CD4-positive, alpha-beta T cell treated with Interleukin-15 for 4 hours (primary cell): ENCODE measurements around the gene LIPC.

Experiments
- DNase-seq: peaks from one replicate; pipeline ENCODE4 v3.0.0-alpha.2; 2020; ENCODE audit warnings: low spot score

The LIPC gene

GRCh38 chr15:58458076-58458475, 26.3 kb downstream of the LIPC start:
- no peak for DNase-seq

GRCh38 chr15:58459045-58459444, 27.3 kb downstream of the LIPC start:
- no peak for DNase-seq

- no peak for DNase-seq
Measured at GRCh38 chr15:58459560-58459959, 27.8 kb downstream of the LIPC start.

- no peak for DNase-seq
Measured at GRCh38 chr15:58460116-58460790, 28.5 kb downstream of the LIPC start.

GRCh38 chr15:58460872-58461271, 29.1 kb downstream of the LIPC start:
- DNase-seq = no peak

GRCh38 chr15:58462547-58462946, 30.8 kb downstream of the LIPC start:
- no peak for DNase-seq

- no peak for DNase-seq
Measured at GRCh38 chr15:58462973-58463663, 31.3 kb downstream of the LIPC start.

GRCh38 chr15:58463815-58464650, 32.2 kb downstream of the LIPC start:
- no peak for DNase-seq

- no peak for DNase-seq
Measured at GRCh38 chr15:58465070-58465469, 33.3 kb downstream of the LIPC start.

GRCh38 chr15:58465866-58466517, 34.2 kb downstream of the LIPC start:
- DNase-seq = no peak

GRCh38 chr15:58466566-58466965, 34.8 kb downstream of the LIPC start:
- no peak for DNase-seq

GRCh38 chr15:58467121-58467721, 35.4 kb downstream of the LIPC start:
- DNase-seq = no peak

- DNase-seq = no peak
Measured at GRCh38 chr15:58467722-58468423, 36.1 kb downstream of the LIPC start.

GRCh38 chr15:58469432-58470353, 37.9 kb downstream of the LIPC start:
- DNase-seq = no peak

- DNase-seq = no peak
Measured at GRCh38 chr15:58471348-58471747, 39.6 kb downstream of the LIPC start.

GRCh38 chr15:58472221-58472620, 40.4 kb downstream of the LIPC start:
- no peak for DNase-seq

- DNase-seq = peak; percentile 51
Measured at GRCh38 chr15:58472821-58473581, 41.2 kb downstream of the LIPC start.

GRCh38 chr15:58473724-58474123, 41.9 kb downstream of the LIPC start:
- peak; percentile 39 for DNase-seq

- no peak for DNase-seq
Measured at GRCh38 chr15:58474741-58475323, 43.0 kb downstream of the LIPC start.
